GM18505 (cell line): ENCODE measurements around the gene TXLNB.
"Not testable (repeated sequence)": the region's sequence is repeated elsewhere in the genome, so short reads cannot be mapped to it uniquely, and the experiment has no call there.

Experiments used
- ATAC-seq: cut with Tn5 transposase; IDR thresholded peaks from one replicate; pipeline ENCODE4 v1.9.1; 2021; ENCODE audit not compliant: unreplicated experiment
- POLR2A ChIP-seq: IDR thresholded peaks from 4 replicates; pipeline ENCODE4 v1.6.1; 2011; ENCODE audit warnings: borderline replicate concordance; ENCODE audit not compliant: insufficient read depth, insufficient read length; ENCODE audit errors: extremely low read depth

The TXLNB gene

DNA sequence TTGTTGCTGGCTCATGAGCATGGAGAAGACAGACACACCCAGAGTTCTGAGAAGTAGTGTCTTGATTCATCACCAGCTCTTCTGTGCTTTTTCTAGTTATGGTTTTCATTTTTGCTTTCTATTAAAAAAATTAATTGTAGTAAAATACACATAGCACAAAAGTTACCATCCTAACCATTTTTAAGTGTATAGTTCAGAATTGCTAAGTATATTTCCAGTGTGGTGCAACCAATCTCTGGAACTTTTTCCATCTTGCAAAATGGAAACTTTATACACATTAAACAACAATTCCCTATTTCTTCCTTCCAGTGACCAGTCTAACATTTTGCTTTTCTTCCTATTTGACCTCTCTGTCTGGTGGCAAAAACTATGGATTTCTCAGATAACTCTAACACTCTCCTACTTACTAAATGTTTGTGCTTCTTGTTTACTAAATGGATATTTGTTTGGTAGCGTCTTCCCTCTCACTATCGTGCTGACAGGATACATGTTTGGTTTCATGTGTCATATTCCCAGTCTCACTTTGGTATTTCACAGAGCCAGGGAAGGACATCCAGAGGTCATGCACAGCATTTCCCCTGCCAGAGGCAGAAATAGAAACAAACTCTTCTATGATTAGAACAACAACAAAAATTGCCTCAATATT, 40.6 kb downstream of the TXLNB start:
- ATAC-seq, result no peak
- TF ChIP-seq POLR2A, result no peak

GRCh38 chr6:139250296-139251044, 41.3 kb downstream of the TXLNB start:
- peak; percentile 98 for ATAC-seq
- no peak for TF ChIP-seq POLR2A

- no peak for ATAC-seq
- TF ChIP-seq POLR2A, result no peak
Observed at GRCh38 chr6:139249395-139249794, 42.4 kb downstream of the TXLNB start.

DNA sequence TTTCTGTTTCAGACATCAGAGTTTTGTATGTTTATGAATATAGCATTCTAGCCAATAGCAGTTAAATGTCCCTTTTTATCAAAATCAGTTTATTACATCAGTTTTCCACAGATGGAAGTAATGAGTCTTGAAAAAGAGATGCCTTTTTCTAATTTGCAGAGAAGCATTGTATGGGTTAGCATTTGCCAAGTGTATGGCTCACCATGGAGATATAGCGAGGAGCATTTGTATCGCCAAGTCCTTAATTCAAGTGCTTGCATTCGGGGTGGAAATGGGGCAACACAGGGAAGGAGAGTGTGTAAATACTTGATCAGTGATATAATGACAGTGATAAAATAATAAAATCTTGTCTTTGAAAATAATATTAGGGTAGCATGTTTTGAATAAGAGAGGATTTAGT, 42.9 kb downstream of the TXLNB start:
- ATAC-seq, result no peak
- no peak for TF ChIP-seq POLR2A

DNA sequence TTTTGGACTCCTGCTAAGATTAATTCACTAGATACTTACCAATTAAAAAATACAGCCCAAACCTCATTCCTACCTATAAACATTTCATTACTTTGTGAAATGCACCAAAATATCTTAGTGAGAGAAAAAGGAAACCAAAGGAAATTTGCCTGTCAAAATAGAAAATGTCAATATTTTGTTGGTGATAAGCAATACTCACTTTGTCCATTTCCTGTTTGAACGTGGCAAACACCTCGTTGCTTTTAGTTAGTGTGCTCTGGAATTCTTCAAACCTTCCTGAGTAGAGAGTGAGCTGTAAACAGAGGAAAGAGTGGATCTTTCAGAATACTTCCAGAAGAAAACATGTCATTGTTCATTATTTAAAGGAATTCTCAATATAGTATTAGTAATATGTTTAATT, 44.2 kb downstream of the TXLNB start:
- no peak for ATAC-seq
- no peak for TF ChIP-seq POLR2A

DNA sequence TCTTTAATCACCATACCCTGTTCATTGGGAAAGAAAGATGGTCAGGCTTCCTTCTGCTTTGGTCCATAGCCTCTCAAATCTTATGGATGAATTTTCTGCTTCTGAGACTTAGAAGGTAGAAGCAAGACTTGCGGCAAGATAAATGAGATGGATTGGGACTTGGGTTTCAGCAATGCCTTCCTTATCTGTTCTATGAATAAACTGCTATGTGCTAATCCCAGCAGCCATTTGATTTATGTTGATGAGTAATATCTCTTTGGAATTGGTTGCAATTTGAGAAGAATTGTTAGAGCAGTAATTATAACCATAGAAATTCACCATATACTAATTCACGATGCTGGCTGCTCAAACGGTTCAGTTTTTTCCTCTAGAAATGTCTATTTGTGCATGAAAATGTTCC, 48.3 kb downstream of the TXLNB start:
- no peak for TF ChIP-seq POLR2A
- ATAC-seq, result no peak

DNA sequence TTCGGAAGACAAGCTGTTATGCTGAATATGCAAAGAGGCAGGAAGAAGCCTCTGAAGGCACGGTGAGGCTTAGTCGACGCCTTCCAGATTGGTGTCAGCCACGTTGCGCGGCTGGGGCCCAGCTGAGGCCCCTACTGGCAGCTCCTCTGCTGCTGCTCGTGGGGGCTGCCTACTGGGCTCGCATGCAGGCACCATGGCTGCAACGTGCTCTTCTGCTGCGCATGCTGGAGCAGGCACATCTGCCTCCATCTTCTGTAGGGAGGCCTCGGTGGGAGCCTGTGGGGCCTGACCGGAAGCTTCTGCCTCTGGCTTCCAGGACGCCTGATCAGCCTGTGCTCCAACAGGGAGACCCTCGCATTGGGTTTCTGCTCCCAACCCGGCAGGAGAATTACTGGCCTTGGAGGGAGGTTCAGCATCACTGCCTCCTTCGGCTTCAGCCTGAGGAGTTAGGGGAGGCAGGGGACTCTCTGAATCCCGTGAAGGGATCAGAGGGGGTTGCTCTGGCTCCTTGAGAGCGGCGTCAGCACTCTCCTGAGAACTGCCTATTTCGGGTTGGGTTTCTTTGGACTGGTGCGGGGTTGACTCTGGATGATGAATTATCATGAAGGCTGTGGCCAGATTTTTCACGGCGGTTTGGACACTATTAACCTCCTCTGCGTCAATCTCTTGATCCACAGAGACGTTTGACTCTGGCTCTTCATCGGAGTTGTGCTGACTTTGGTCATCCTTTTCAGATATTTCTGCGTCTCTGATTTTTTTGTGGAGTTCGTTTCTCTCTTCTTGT, 49.1 kb downstream of the TXLNB start:
- ATAC-seq, result no peak
- no peak for TF ChIP-seq POLR2A

GRCh38 chr6:139240161-139241010, 51.4 kb downstream of the TXLNB start:
- TF ChIP-seq POLR2A, result no peak
- ATAC-seq, result no peak

GRCh38 chr6:139239064-139239463, 52.7 kb downstream of the TXLNB start:
- TF ChIP-seq POLR2A, result no peak

DNA sequence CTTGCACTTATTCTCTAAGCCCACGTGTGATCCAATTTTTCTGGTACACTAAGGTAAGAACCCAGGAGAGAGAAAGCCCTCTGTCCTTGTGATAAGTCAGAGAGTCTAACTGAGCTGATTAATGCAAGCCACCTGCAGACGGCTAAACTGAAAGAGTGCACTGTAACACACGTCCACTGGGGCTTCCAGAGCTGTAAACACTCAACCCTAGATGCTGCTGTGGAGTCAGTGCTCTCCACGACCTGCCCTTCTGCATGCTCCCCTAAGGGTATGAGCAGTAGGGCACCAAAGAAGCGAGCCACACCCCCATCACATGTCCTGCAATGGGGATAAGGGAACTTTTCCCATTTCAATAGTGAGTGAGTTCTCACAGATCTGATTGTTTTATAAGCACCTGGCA, 55.7 kb downstream of the TXLNB start:
- no peak for ATAC-seq

More at GRCh38 chr6:139239064-139239463, 52.7 kb downstream of the TXLNB start:
- no peak for ATAC-seq

DNA sequence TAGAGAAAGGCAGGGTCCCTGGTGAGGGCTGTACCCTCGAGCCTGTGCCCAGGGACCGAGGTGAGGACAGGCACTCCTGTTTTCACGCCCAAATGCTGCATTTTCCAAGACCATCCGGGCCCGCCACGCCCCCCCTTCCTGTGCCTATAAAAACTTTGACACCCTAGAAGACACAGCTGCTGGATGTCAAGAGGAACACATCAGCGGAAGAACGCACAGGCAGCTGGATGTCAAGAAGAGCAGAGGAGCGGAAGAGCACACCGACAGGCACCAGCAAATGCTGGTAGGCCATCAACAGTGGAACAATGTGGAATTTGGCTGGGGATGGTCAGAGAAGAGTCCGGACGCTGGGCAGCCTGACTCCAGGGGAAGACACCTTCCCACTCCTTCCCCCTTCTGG, 56.1 kb downstream of the TXLNB start:
- ATAC-seq, result no peak
- no peak for TF ChIP-seq POLR2A

More for the DNA sequence above, 55.7 kb downstream of the TXLNB start:
- no peak for TF ChIP-seq POLR2A

GRCh38 chr6:139234193-139234592, 57.6 kb downstream of the TXLNB start:
- ATAC-seq, result not testable (repeated sequence)

DNA sequence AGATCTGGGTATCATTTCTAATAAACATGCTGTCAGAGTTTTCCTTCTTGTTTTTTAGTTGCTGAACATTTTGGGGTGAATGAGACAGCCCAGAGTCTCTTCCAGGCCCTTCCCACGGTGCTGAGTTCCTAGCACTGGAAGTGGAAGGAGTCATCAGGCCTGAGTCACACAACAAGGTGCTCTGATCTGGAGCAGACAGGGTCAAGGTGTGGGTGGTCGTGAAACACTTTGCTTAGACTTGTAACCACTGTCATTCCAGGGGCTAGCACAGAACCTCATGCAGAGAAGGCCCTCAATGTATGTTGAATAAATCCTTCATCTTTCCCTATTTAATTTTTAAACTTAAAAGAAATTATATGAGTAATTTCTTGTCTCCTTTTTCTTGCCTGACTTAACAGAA, 60.6 kb downstream of the TXLNB start:
- TF ChIP-seq POLR2A, result no peak
- no peak for ATAC-seq
